Peyer's patch (tissue), 4 donors: ENCODE measurements around the gene CLDN14.

Experiments
- CTCF ChIP-seq, 6 experiments: fragments of 450-650 bp in 4 of 6; fragments of 200-600 bp in 2 of 6; sonication (generic) in 1 of 6; IDR thresholded peaks; one replicate each; pipeline ENCODE4 v1.5.1; 2017 to 2019; ENCODE audit warnings: antibody characterized with exemption in 6 of 6, mild to moderate bottlenecking in 3 of 6, moderate library complexity in 1 of 6
- POLR2A ChIP-seq, 2 donors: fragments of 450-650 bp; IDR thresholded peaks; one replicate each; pipeline ENCODE4 v1.5.1; 2017; ENCODE audit warnings: antibody characterized with exemption in 2 of 2, mild to moderate bottlenecking in 2 of 2, moderate library complexity in 2 of 2

- TF ChIP-seq CTCF (IDR thresholded peaks at IDR 0.05) (no peak), POLR2A (IDR thresholded peaks at IDR 0.05) (no peak)
Measured at GRCh38 chr21:36411301-36411700, 68.6 kb downstream of the CLDN14 start.
